ENCODE data around the gene NXPE4. TPM values are rescaled to one million over a fixed set of nuclear protein-coding genes. Genes with fewer than 3 reads are reported as not detected.
A peak's percentile ranks its signal among the peaks of the same experiment; 100 is the strongest.

NXPE4 gene
- total RNA-seq, 4 donors from 2014 or later: not detected

- TF ChIP-seq POLR2AphosphoS5 (IDR thresholded peaks at IDR 0.05) (no peak), CTCF (IDR thresholded peaks at IDR 0.05) (no peak), EP300 (IDR thresholded peaks at IDR 0.05) (no peak), POLR2A (IDR thresholded peaks at IDR 0.05; ENCODE audit: low read depth) (no peak)
- Histone ChIP-seq H3K27ac (replicated peaks in 1 of 4) (no peak overlapping the region), H3K9me3 (no peaks in the 10 kb centered on the region), H3K36me3 (no peaks in the 10 kb centered on the region), H3K4me1 (no peaks in the 10 kb centered on the region), H3K27me3 (no peaks in the 10 kb centered on the region), H3K4me3 (no peak overlapping the region)
- WGBS: 98% methylated on average over 11 of the region's 11 CpGs
- DNase-seq (ENCODE audit: extremely low spot score): peak; percentile 17
- intact Hi-C loops (cut with DNase I): no loop called here
These were observed 27.3 kb upstream of the NXPE4 start for GRCh38 chr11:114622858-114623257.

DNA sequence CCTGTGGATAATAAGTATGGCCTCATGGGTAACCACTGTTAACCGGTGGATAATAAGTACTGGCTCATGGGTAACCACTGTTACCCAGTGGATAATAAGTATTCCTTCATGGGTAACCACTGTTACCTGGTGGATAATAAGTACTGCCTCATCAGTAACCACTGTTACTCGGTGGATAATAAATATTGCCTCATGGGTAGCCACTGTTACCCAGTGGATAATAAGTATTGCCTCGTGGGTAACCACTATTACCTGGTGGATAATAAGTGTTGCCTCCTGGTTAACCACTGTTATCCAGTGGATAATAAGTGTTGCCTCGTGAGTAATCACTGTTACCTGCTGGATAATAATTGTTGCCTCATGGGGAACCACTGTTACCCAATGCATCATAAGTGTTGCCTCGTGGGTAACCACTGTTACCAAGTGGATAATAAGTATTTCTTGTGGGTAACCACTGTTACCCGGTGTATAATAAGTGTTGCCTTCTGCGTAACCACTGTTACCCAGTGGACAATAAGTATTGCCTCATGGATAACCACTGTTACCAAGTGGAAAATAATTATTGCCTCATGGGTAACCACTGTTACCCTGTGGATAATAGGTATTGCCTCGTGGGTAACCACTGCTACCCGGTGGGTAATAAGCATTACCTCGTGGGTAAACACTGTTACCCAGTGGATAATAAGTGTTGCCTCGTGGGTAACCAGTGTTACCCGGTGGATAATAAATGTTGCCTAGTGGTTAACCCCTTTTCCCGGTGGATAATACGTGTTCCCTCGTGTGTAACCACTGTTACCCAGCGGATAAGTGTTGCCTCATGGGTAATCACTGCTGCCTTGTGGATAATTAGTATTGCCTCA lies 26.6 kb upstream of the NXPE4 start:
- intact Hi-C loops (cut with DNase I): no loop called here
- TF ChIP-seq EP300 (IDR thresholded peaks at IDR 0.05): no peak
- TF ChIP-seq POLR2A (IDR thresholded peaks at IDR 0.05; ENCODE audit: low read depth): no peak
- TF ChIP-seq POLR2AphosphoS5 (IDR thresholded peaks at IDR 0.05): no peak
- TF ChIP-seq CTCF (IDR thresholded peaks at IDR 0.05): no peak
- Histone ChIP-seq H3K27ac (replicated peaks in 1 of 4) (no peak overlapping the region), H3K4me3 (no peak overlapping the region), H3K27me3 (no peaks in the 10 kb centered on the region), H3K4me1 (no peaks in the 10 kb centered on the region), H3K36me3 (no peaks in the 10 kb centered on the region), H3K9me3 (no peaks in the 10 kb centered on the region)
- DNase-seq (ENCODE audit: extremely low spot score): peak; percentile 37
- WGBS: 88% methylated on average over 16 of the region's 16 CpGs

- 79% methylated on average over 8 of the region's 8 CpGs for WGBS
- Histone ChIP-seq H3K27ac (replicated peaks in 1 of 4) (no peak overlapping the region), H3K36me3 (no peaks in the 10 kb centered on the region), H3K9me3 (no peaks in the 10 kb centered on the region), H3K27me3 (no peaks in the 10 kb centered on the region), H3K4me1 (no peaks in the 10 kb centered on the region), H3K4me3 (no peak overlapping the region)
- intact Hi-C loops (cut with DNase I): no loop called here
- no peak for TF ChIP-seq POLR2A (IDR thresholded peaks at IDR 0.05; ENCODE audit: low read depth)
- no peak for TF ChIP-seq POLR2AphosphoS5 (IDR thresholded peaks at IDR 0.05)
- TF ChIP-seq CTCF (IDR thresholded peaks at IDR 0.05): no peak
- no peak for TF ChIP-seq EP300 (IDR thresholded peaks at IDR 0.05)
- DNase-seq (ENCODE audit: extremely low spot score): peak; percentile 4
These were observed 25.5 kb upstream of the NXPE4 start for GRCh38 chr11:114621072-114621471.

DNA sequence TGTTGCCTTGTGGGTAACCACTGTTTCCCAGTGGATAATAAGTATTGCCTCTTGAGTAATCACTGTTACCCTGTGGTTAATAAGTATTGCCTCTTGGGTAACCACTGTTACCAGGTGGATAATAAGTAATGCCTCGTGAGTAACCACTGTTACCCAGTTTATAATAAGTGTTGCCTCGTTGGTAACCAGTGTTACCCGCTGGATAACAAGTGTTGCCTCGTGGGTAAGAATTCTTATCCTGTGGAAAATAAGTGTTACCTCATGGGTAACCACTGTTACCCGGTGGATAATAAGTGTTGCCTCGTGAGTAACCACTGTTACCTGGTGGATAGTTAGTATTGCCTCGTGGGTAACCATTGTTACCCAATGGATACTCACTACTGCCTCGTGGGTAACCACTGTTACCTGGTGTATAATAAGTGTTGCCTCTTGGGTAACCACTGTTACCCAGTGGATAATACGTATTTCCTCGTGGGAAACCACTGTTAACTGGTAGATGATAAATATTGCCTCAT lies 24.1 kb upstream of the NXPE4 start:
- WGBS: 80% methylated on average over 10 of the region's 10 CpGs
- Histone ChIP-seq H3K36me3 (no peaks in the 10 kb centered on the region), H3K4me1 (no peaks in the 10 kb centered on the region), H3K27ac (replicated peaks in 1 of 4) (no peak overlapping the region), H3K4me3 (no peak overlapping the region), H3K27me3 (no peaks in the 10 kb centered on the region), H3K9me3 (no peaks in the 10 kb centered on the region)
- TF ChIP-seq CTCF (IDR thresholded peaks at IDR 0.05) (no peak), POLR2A (IDR thresholded peaks at IDR 0.05; ENCODE audit: low read depth) (no peak), EP300 (IDR thresholded peaks at IDR 0.05) (no peak), POLR2AphosphoS5 (IDR thresholded peaks at IDR 0.05) (no peak)
- peak; percentile 29 for DNase-seq (ENCODE audit: extremely low spot score)
- intact Hi-C loops (cut with DNase I): loop anchor here (10.0 kb wide), 1 partner anchor 275 kb away; no protein-coding TSS in a partner anchor
